Muscle of back (tissue), 10 donors: ENCODE results near the gene CTAGE15. TPM values are rescaled to one million over a fixed set of nuclear protein-coding genes. Genes with fewer than 3 reads are reported as not detected.

Source experiments
- polyA plus RNA-seq, 10 donors: library from polyadenylated mRNA; unstranded; fragments of 120-200 nt; gene quantifications; one replicate each; pipeline ENCODE4 v1.2.1, GENCODE V29; 2013; ENCODE audit not compliant: insufficient read length in 10 of 10

CTAGE15 gene
- polyA plus RNA-seq, 10 donors = 0.27 to 0.63 (median 0.41) TPM; not detected in 4

Other genes starting within 250 kb of the CTAGE15 start
- 1 to 10 TPM; 1.5 to 3.0 (median 2.3) TPM for gene FAM131B, start 209.1 kb upstream of the CTAGE15 start, polyA plus RNA-seq
- 100 to 1,000 TPM; 156 to 277 (median 198) TPM for gene ZYX, start 190.5 kb upstream of the CTAGE15 start, polyA plus RNA-seq
- gene EPHA1, start 162.9 kb upstream of the CTAGE15 start, polyA plus RNA-seq = 1 to 10 TPM; 2.5 to 8.8 (median 4.7) TPM
- not detected for gene TAS2R60, start 128.3 kb upstream of the CTAGE15 start, polyA plus RNA-seq
- not detected for gene TAS2R41, start 93.9 kb upstream of the CTAGE15 start, polyA plus RNA-seq
- 10 to 100 TPM in 9 of 10 donors, 1 to 10 TPM in 1; 5.4 to 24.4 (median 13.4) TPM for gene TCAF2, start 49.2 kb downstream of the CTAGE15 start, polyA plus RNA-seq
- gene CTAGE6, start 185.9 kb downstream of the CTAGE15 start, polyA plus RNA-seq = under 1 TPM in 5 of 10 donors, not detected in 5; 0.20 to 0.60 (median 0.45) TPM